Muscle of leg (tissue), 11 donors: ENCODE results near the gene HOXA13. TPM values are rescaled to one million over a fixed set of nuclear protein-coding genes. Genes with fewer than 3 reads are reported as not detected.

Experiments used
- DNase-seq: peaks from one replicate; pipeline ENCODE4 v3.0.0; 2013
- H3K27ac ChIP-seq: one replicate; pipeline ENCODE4 v1.5.1; 2013; ENCODE audit warnings: mild to moderate bottlenecking, low read length, control low read depth
- H3K27me3 ChIP-seq: one replicate; pipeline ENCODE4 v1.6.1; 2013; ENCODE audit warnings: low read length; ENCODE audit not compliant: control insufficient read depth, insufficient read depth
- H3K36me3 ChIP-seq: one replicate; pipeline ENCODE4 v1.6.1; 2013; ENCODE audit warnings: low read length; ENCODE audit not compliant: control insufficient read depth, insufficient read depth
- H3K4me1 ChIP-seq: one replicate; pipeline ENCODE4 v1.6.1; 2013; ENCODE audit warnings: low read length; ENCODE audit not compliant: control insufficient read depth, insufficient read depth
- H3K4me3 ChIP-seq: one replicate; pipeline ENCODE4 v1.5.1; 2013; ENCODE audit warnings: low read length, control low read depth
- H3K9me3 ChIP-seq: replicated peaks from 2 replicates; pipeline ENCODE4 v1.6.1; 2013; ENCODE audit warnings: low read depth, low read length; ENCODE audit not compliant: control insufficient read depth
- WGBS: methylation state at CpG from one replicate; pipeline ENCODE4 v1.1.5; 2013; ENCODE audit warnings: missing lambda C conversion rate; ENCODE audit not compliant: insufficient coverage; 5-methylcytosine and 5-hydroxymethylcytosine counted together
- polyA plus RNA-seq, 8 donors: library from polyadenylated mRNA; unstranded; fragments of 120-200 nt; gene quantifications; one replicate each; pipeline versions ENCODE4 v1.2.1 to v1.2.3, GENCODE V29; 2013; ENCODE audit warnings: inconsistent platforms in 1 of 8, low replicate concordance in 1 of 8; ENCODE audit not compliant: insufficient read length in 8 of 8, insufficient read depth in 1 of 8
- total RNA-seq: library from RNA; stranded (reverse); fragments of 120-200 nt; gene quantifications from one replicate; pipeline ENCODE4 v1.2.4, GENCODE V29; 2013

HOXA13 gene
- total and polyA plus RNA-seq, 9 donors, result 0.27 to 1.6 (median 0.48) TPM; not detected in 2

- Histone ChIP-seq H3K9me3 (no peaks in the 10 kb centered on the region), H3K27me3 (peaks cover 56% of the 10 kb centered on the region), H3K4me3 (peak overlapping the region; percentile 72), H3K27ac (peak overlapping the region; percentile 98), H3K4me1 (peaks cover 61% of the 10 kb centered on the region), H3K36me3 (peaks cover 10% of the 10 kb centered on the region)
- no CpG with 5 or more reads among the region's 7 CpGs for WGBS
- peak; percentile 36 for DNase-seq
Observed at GRCh38 chr7:27162561-27163287, 37.2 kb downstream of the HOXA13 start.

GRCh38 chr7:27161721-27162560 lies 38.0 kb downstream of the HOXA13 start:
- Histone ChIP-seq H3K4me3 (peak overlapping the region; percentile 72), H3K27me3 (peaks cover 60% of the 10 kb centered on the region), H3K4me1 (peaks cover 61% of the 10 kb centered on the region), H3K36me3 (peaks cover 10% of the 10 kb centered on the region), H3K27ac (peak overlapping the region; percentile 97), H3K9me3 (no peaks in the 10 kb centered on the region)
- 21% methylated on average over 16 of the region's 30 CpGs for WGBS
- peak; percentile 69 for DNase-seq

- Histone ChIP-seq H3K27me3 (peaks cover 58% of the 10 kb centered on the region), H3K4me1 (peaks cover 56% of the 10 kb centered on the region), H3K4me3 (peak overlapping the region; percentile 72), H3K9me3 (no peaks in the 10 kb centered on the region), H3K27ac (peak overlapping the region; percentile 97), H3K36me3 (peaks cover 10% of the 10 kb centered on the region)
- peak; percentile 76 for DNase-seq
- 0% methylated on average over 8 of the region's 27 CpGs for WGBS
Observed at GRCh38 chr7:27161214-27161720, 38.6 kb downstream of the HOXA13 start.

GRCh38 chr7:27160546-27161213 lies 39.2 kb downstream of the HOXA13 start:
- WGBS, result 3% methylated on average over 50 of the region's 54 CpGs
- Histone ChIP-seq H3K27me3 (peaks cover 55% of the 10 kb centered on the region), H3K27ac (peak overlapping the region; percentile 97), H3K9me3 (no peaks in the 10 kb centered on the region), H3K4me3 (peak overlapping the region; percentile 72), H3K36me3 (peaks cover 10% of the 10 kb centered on the region), H3K4me1 (peaks cover 52% of the 10 kb centered on the region)
- peak; percentile 95 for DNase-seq

- Histone ChIP-seq H3K36me3 (peaks cover 10% of the 10 kb centered on the region), H3K4me1 (peaks cover 57% of the 10 kb centered on the region), H3K9me3 (no peaks in the 10 kb centered on the region), H3K27me3 (peaks cover 59% of the 10 kb centered on the region), H3K4me3 (peak overlapping the region; percentile 72), H3K27ac (peak overlapping the region; percentile 97)
- WGBS, result 31% methylated on average over 14 of the region's 23 CpGs
- DNase-seq, result peak; percentile 70
Observed at GRCh38 chr7:27160145-27160545, 39.7 kb downstream of the HOXA13 start.

- H3K4me1 ChIP-seq, result peaks cover 58% of the 10 kb centered on the region
- WGBS, result 79% methylated on average over 16 of the region's 27 CpGs
- H3K36me3 ChIP-seq, result peaks cover 13% of the 10 kb centered on the region
- no peak for DNase-seq
- peak overlapping the region; percentile 72 for H3K4me3 ChIP-seq
- peak overlapping the region; percentile 97 for H3K27ac ChIP-seq
- no peaks in the 10 kb centered on the region for H3K9me3 ChIP-seq
- peaks cover 61% of the 10 kb centered on the region for H3K27me3 ChIP-seq
Observed at GRCh38 chr7:27159266-27160144, 40.4 kb downstream of the HOXA13 start.

GRCh38 chr7:27158436-27159265 lies 41.2 kb downstream of the HOXA13 start:
- Histone ChIP-seq H3K4me1 (peaks cover 61% of the 10 kb centered on the region), H3K9me3 (no peaks in the 10 kb centered on the region), H3K27ac (peak overlapping the region; percentile 97), H3K27me3 (peaks cover 64% of the 10 kb centered on the region), H3K36me3 (peaks cover 20% of the 10 kb centered on the region), H3K4me3 (peak overlapping the region; percentile 19)
- 83% methylated on average over 25 of the region's 35 CpGs for WGBS
- no peak for DNase-seq

- 74% methylated on average over 15 of the region's 30 CpGs for WGBS
- peak overlapping the region; percentile 29 for H3K27ac ChIP-seq
- no peak for DNase-seq
Observed at GRCh38 chr7:27157702-27158431, 42.0 kb downstream of the HOXA13 start.

More at GRCh38 chr7:27157702-27158431, 42.0 kb downstream of the HOXA13 start:
- Histone ChIP-seq H3K9me3 (no peaks in the 10 kb centered on the region), H3K4me1 (peaks cover 68% of the 10 kb centered on the region), H3K36me3 (peaks cover 16% of the 10 kb centered on the region), H3K4me3 (peak overlapping the region; percentile 19), H3K27me3 (peaks cover 65% of the 10 kb centered on the region)
